Mesenchymal stem cell (in vitro differentiated cells and primary cell): ENCODE data around the gene SIRPB2.

Experiments used
- DNase-seq: peaks from one replicate; pipeline ENCODE4 v3.0.0-alpha.2; 2013
- H2AFZ ChIP-seq: one replicate; pipeline ENCODE4 v1.6.1; 2013; ENCODE audit warnings: low read depth, mild to moderate bottlenecking, control low read depth, inconsistent platforms, low read length, moderate library complexity
- H2AK5ac ChIP-seq: 2 replicates; pipeline ENCODE4 v1.6.1; 2013; ENCODE audit warnings: low read length, moderate library complexity, mild to moderate bottlenecking, inconsistent platforms; ENCODE audit not compliant: severe bottlenecking
- H2BK120ac ChIP-seq: one replicate; pipeline ENCODE4 v1.6.1; 2013; ENCODE audit warnings: low read depth, mild to moderate bottlenecking, inconsistent platforms, low read length, moderate library complexity
- H2BK12ac ChIP-seq, 2 experiments: one replicate each; pipeline ENCODE4 v1.6.1; 2013; ENCODE audit warnings: inconsistent platforms in 2 of 2, low read length in 2 of 2, mild to moderate bottlenecking in 2 of 2, moderate library complexity in 2 of 2, control low read depth in 1 of 2
- H2BK15ac ChIP-seq: one replicate; pipeline ENCODE4 v1.6.1; 2013; ENCODE audit warnings: mild to moderate bottlenecking, low read depth, inconsistent platforms; ENCODE audit not compliant: poor library complexity, severe bottlenecking
- H2BK5ac ChIP-seq: 2 replicates; pipeline ENCODE4 v1.6.1; 2013; ENCODE audit warnings: low read depth, mild to moderate bottlenecking, low read length, control low read depth, inconsistent platforms; ENCODE audit not compliant: poor library complexity, severe bottlenecking
- H3K14ac ChIP-seq, 2 experiments: one replicate each; pipeline ENCODE4 v1.6.1; 2013; ENCODE audit warnings: inconsistent platforms in 2 of 2, low read length in 2 of 2, control low read depth in 1 of 2, mild to moderate bottlenecking in 1 of 2, moderate library complexity in 1 of 2
- H3K18ac ChIP-seq, 2 experiments: one replicate each; pipeline ENCODE4 v1.6.1; 2013; ENCODE audit warnings: inconsistent platforms in 2 of 2, low read length in 2 of 2, control low read depth in 1 of 2, low read depth in 1 of 2, mild to moderate bottlenecking in 1 of 2
- H3K23ac ChIP-seq, 2 experiments: one replicate each; pipeline ENCODE4 v1.6.1; 2013; ENCODE audit warnings: inconsistent platforms in 2 of 2, low read length in 2 of 2, mild to moderate bottlenecking in 2 of 2, moderate library complexity in 2 of 2, control low read depth in 1 of 2
- H3K27ac ChIP-seq: 2 replicates; pipeline ENCODE4 v1.5.1; 2013; ENCODE audit warnings: mild to moderate bottlenecking, moderate library complexity, low read length, control low read depth, inconsistent platforms; ENCODE audit not compliant: poor library complexity, severe bottlenecking
- H3K27me3 ChIP-seq, 2 experiments: 2 replicates each; pipeline versions ENCODE4 v1.6.1 to v1.7.0; 2013; ENCODE audit warnings: low read length in 2 of 2, mild to moderate bottlenecking in 2 of 2, moderate library complexity in 2 of 2, control low read depth in 1 of 2, inconsistent platforms in 1 of 2; ENCODE audit not compliant: control insufficient read depth in 1 of 2, insufficient read depth in 1 of 2
- H3K36me3 ChIP-seq, 2 experiments: 2 replicates each; pipeline versions ENCODE4 v1.6.1 to v1.7.0; 2013; ENCODE audit warnings: low read length in 2 of 2, control low read depth in 1 of 2, inconsistent platforms in 1 of 2, low read depth in 1 of 2, mild to moderate bottlenecking in 1 of 2; ENCODE audit not compliant: insufficient read depth in 2 of 2, control insufficient read depth in 1 of 2
- H3K4ac ChIP-seq, 2 experiments: one replicate each; pipeline ENCODE4 v1.6.1; 2013; ENCODE audit warnings: inconsistent platforms in 2 of 2, low read length in 2 of 2, mild to moderate bottlenecking in 2 of 2, moderate library complexity in 2 of 2, control low read depth in 1 of 2, low read depth in 1 of 2
- H3K4me1 ChIP-seq: 2 replicates; pipeline ENCODE4 v1.6.1; 2013; ENCODE audit warnings: low read depth, low read length, control low read depth; ENCODE audit not compliant: control insufficient read depth, insufficient read depth
- H3K4me2 ChIP-seq: 2 replicates; pipeline ENCODE4 v1.6.1; 2013; ENCODE audit warnings: low read length, mild to moderate bottlenecking, inconsistent platforms; ENCODE audit not compliant: poor library complexity, severe bottlenecking
- H3K4me3 ChIP-seq, 2 experiments: 2 replicates each; pipeline versions ENCODE4 v1.5.1 to v1.7.0; 2013; ENCODE audit warnings: low read length in 2 of 2, mild to moderate bottlenecking in 2 of 2, control low read depth in 1 of 2, low read depth in 1 of 2; ENCODE audit not compliant: insufficient read depth in 1 of 2
- H3K79me1 ChIP-seq: replicated peaks from 2 replicates; pipeline ENCODE4 v1.6.1; 2013; ENCODE audit warnings: mild to moderate bottlenecking, control low read depth, low read length, inconsistent platforms; ENCODE audit not compliant: poor library complexity, severe bottlenecking
- H3K9ac ChIP-seq: 2 replicates; pipeline ENCODE4 v1.7.0; 2013; ENCODE audit warnings: mild to moderate bottlenecking, low read length, moderate library complexity
- H3K9me3 ChIP-seq: 2 replicates; pipeline ENCODE4 v1.7.0; 2013; ENCODE audit warnings: mild to moderate bottlenecking, low read length; ENCODE audit not compliant: control insufficient read depth
- H4K8ac ChIP-seq: one replicate; pipeline ENCODE4 v1.6.1; 2013; ENCODE audit warnings: inconsistent platforms, mild to moderate bottlenecking, low read length, moderate library complexity
- H4K91ac ChIP-seq: one replicate; pipeline ENCODE4 v1.6.1; 2013; ENCODE audit warnings: mild to moderate bottlenecking, low read length, inconsistent platforms
- WGBS: methylation state at CpG from one replicate; pipeline ENCODE4 v1.1.7; 2013; ENCODE audit warnings: mixed read lengths; 5-methylcytosine and 5-hydroxymethylcytosine counted together

SIRPB2 gene

GRCh38 chr20:1524004-1524403 lies 32.8 kb upstream of the SIRPB2 start:
- peaks cover 11 to 39% of the 10 kb centered on the region in 2 experiments for H3K27me3 ChIP-seq
- H2BK120ac ChIP-seq, result no peak overlapping the region
- H3K18ac ChIP-seq, result no peak overlapping the region
- no peaks in the 10 kb centered on the region for H3K9me3 ChIP-seq
- no peak overlapping the region for H4K91ac ChIP-seq
- H3K23ac ChIP-seq, result no peak overlapping the region
- no peaks in the 10 kb centered on the region for H3K79me1 ChIP-seq
- H3K4me3 ChIP-seq, result no peak overlapping the region
- no peak overlapping the region for H2BK5ac ChIP-seq
- H3K14ac ChIP-seq, result no peak overlapping the region
- no peak overlapping the region for H2AK5ac ChIP-seq
- no peak overlapping the region for H2BK12ac ChIP-seq
- H3K27ac ChIP-seq, result no peak overlapping the region
- WGBS, result 84% methylated on average over 4 of the region's 4 CpGs
- no peak overlapping the region for H3K4me2 ChIP-seq
- DNase-seq, result no peak
- no peaks in the 10 kb centered on the region for H3K36me3 ChIP-seq
- H2BK15ac ChIP-seq, result no peak overlapping the region
- H3K4ac ChIP-seq, result no peak overlapping the region
- H3K9ac ChIP-seq, result no peak overlapping the region
- no peak overlapping the region for H2AFZ ChIP-seq
- H4K8ac ChIP-seq, result no peak overlapping the region
- no peaks in the 10 kb centered on the region for H3K4me1 ChIP-seq

GRCh38 chr20:1517010-1517409 lies 25.8 kb upstream of the SIRPB2 start:
- Histone ChIP-seq H2BK120ac (no peak overlapping the region), H3K9ac (no peak overlapping the region), H3K4me1 (no peaks in the 10 kb centered on the region), H2BK5ac (no peak overlapping the region), H3K27me3 (peaks cover 17 to 70% of the 10 kb centered on the region in 2 experiments), H3K23ac (no peak overlapping the region), H3K27ac (no peak overlapping the region), H2AFZ (no peak overlapping the region), H3K36me3 (no peaks in the 10 kb centered on the region), H2BK12ac (no peak overlapping the region), H3K14ac (no peak overlapping the region), H3K9me3 (no peaks in the 10 kb centered on the region), H3K4ac (no peak overlapping the region), H3K4me2 (no peak overlapping the region), H4K91ac (no peak overlapping the region), H3K4me3 (no peak overlapping the region), H2AK5ac (no peak overlapping the region), H3K18ac (no peak overlapping the region), H4K8ac (no peak overlapping the region), H3K79me1 (no peaks in the 10 kb centered on the region), H2BK15ac (no peak overlapping the region)
- WGBS, result 71% methylated on average over 4 of the region's 5 CpGs
- DNase-seq, result no peak

- DNase-seq, result no peak
- H2BK5ac ChIP-seq, result no peak overlapping the region
- H3K27ac ChIP-seq, result no peak overlapping the region
- no peak overlapping the region for H4K8ac ChIP-seq
- H3K18ac ChIP-seq, result no peak overlapping the region
- no peak overlapping the region for H3K4me3 ChIP-seq
- H3K9me3 ChIP-seq, result no peaks in the 10 kb centered on the region
- no peak overlapping the region for H2AFZ ChIP-seq
- no peaks in the 10 kb centered on the region for H3K79me1 ChIP-seq
- H3K14ac ChIP-seq, result no peak overlapping the region
- no peak overlapping the region for H3K23ac ChIP-seq
- H4K91ac ChIP-seq, result no peak overlapping the region
- no peaks in the 10 kb centered on the region for H3K4me1 ChIP-seq
- H2AK5ac ChIP-seq, result no peak overlapping the region
- peaks cover 17 to 64% of the 10 kb centered on the region in 2 experiments for H3K27me3 ChIP-seq
- no peaks in the 10 kb centered on the region for H3K36me3 ChIP-seq
- WGBS, result 47% methylated on average over 1 of the region's 1 CpG
- H2BK15ac ChIP-seq, result no peak overlapping the region
- no peak overlapping the region for H2BK120ac ChIP-seq
- H3K9ac ChIP-seq, result no peak overlapping the region
- H2BK12ac ChIP-seq, result no peak overlapping the region
- no peak overlapping the region for H3K4me2 ChIP-seq
- no peak overlapping the region for H3K4ac ChIP-seq
Measured at GRCh38 chr20:1513801-1514200, 22.6 kb upstream of the SIRPB2 start.

- H3K23ac ChIP-seq, result no peak overlapping the region
- WGBS, result 53% methylated on average over 8 of the region's 9 CpGs
Measured at GRCh38 chr20:1509237-1509636, 18.0 kb upstream of the SIRPB2 start.

More at GRCh38 chr20:1509237-1509636, 18.0 kb upstream of the SIRPB2 start:
- no peak overlapping the region for H3K18ac ChIP-seq
- no peak overlapping the region for H3K4me3 ChIP-seq
- no peak overlapping the region for H3K4me2 ChIP-seq
- no peaks in the 10 kb centered on the region for H3K4me1 ChIP-seq
- H2AFZ ChIP-seq, result no peak overlapping the region
- H3K27me3 ChIP-seq, result peaks cover 11 to 35% of the 10 kb centered on the region in 2 experiments
- no peak overlapping the region for H2BK12ac ChIP-seq
- no peak overlapping the region for H2BK5ac ChIP-seq
- no peaks in the 10 kb centered on the region for H3K79me1 ChIP-seq
- H3K27ac ChIP-seq, result no peak overlapping the region
- no peak overlapping the region for H4K8ac ChIP-seq
- H3K14ac ChIP-seq, result no peak overlapping the region
- H2BK15ac ChIP-seq, result no peak overlapping the region
- H2AK5ac ChIP-seq, result no peak overlapping the region
- DNase-seq, result no peak
- no peaks in the 10 kb centered on the region for H3K9me3 ChIP-seq
- H3K4ac ChIP-seq, result no peak overlapping the region
- H3K9ac ChIP-seq, result no peak overlapping the region
- no peak overlapping the region for H2BK120ac ChIP-seq
- H4K91ac ChIP-seq, result no peak overlapping the region
- no peaks in the 10 kb centered on the region for H3K36me3 ChIP-seq
